ENCODE measurements around the gene TMEM231.
A peak's percentile ranks its signal among the peaks of the same experiment; 100 is the strongest.

TMEM231 gene

GRCh38 chr16:75590920-75591843 lies 35.1 kb upstream of the TMEM231 start:
- peak; percentile 36 for DNase-seq (ENCODE audit: low read depth, low spot score)
- TF ChIP-seq CTCF (IDR thresholded peaks at IDR 0.05; ENCODE audit: insufficient read depth, low read length, missing control alignments) = no peak
- H3K4me3 ChIP-seq (ENCODE audit: low read depth, low read length) = no peak overlapping the region
- ChIA-PET CTCF (interaction anchor here (0.7 to 2.1 kb wide), 8 partner anchors 14 to 392 kb away, joined by 3 to 8 read pairs (median 4); no protein-coding TSS in a partner anchor), POLR2A (interaction anchor here (1.2 kb wide), 1 partner anchor 32 kb away, joined by 4 read pairs; the partner anchor contains the start of gene ADAT1)

- H3K4me3 ChIP-seq (ENCODE audit: low read depth, low read length) = no peak overlapping the region
- ChIA-PET CTCF (interaction anchor here (2.2 kb wide), 1 partner anchor 124 kb away, joined by 7 read pairs; no protein-coding TSS in a partner anchor), POLR2A (interaction anchor here (0.7 kb wide), 1 partner anchor 116 kb away, joined by 3 read pairs; no protein-coding TSS in a partner anchor)
- DNase-seq (ENCODE audit: low read depth, low spot score) = no peak
- TF ChIP-seq CTCF (IDR thresholded peaks at IDR 0.05; ENCODE audit: insufficient read depth, low read length, missing control alignments) = no peak
These were observed 33.3 kb upstream of the TMEM231 start for GRCh38 chr16:75589306-75589705.

GRCh38 chr16:75588716-75589115 lies 32.7 kb upstream of the TMEM231 start:
- CTCF ChIA-PET = interaction anchor here (2.2 kb wide), 1 partner anchor 124 kb away, joined by 7 read pairs; no protein-coding TSS in a partner anchor
- POLR2A ChIA-PET = interaction anchor here (0.7 kb wide), 1 partner anchor 116 kb away, joined by 3 read pairs; no protein-coding TSS in a partner anchor

GRCh38 chr16:75584108-75584507 lies 28.1 kb upstream of the TMEM231 start:
- no peak overlapping the region for H3K4me3 ChIP-seq (ENCODE audit: low read depth, low read length)
- DNase-seq (ENCODE audit: low read depth, low spot score) = no peak
- TF ChIP-seq CTCF (IDR thresholded peaks at IDR 0.05; ENCODE audit: insufficient read depth, low read length, missing control alignments) = no peak
- ChIA-PET CTCF (no interaction called here), POLR2A (no interaction called here)

More at GRCh38 chr16:75588716-75589115, 32.7 kb upstream of the TMEM231 start:
- TF ChIP-seq CTCF (IDR thresholded peaks at IDR 0.05; ENCODE audit: insufficient read depth, low read length, missing control alignments) = no peak
- DNase-seq (ENCODE audit: low read depth, low spot score) = no peak
- no peak overlapping the region for H3K4me3 ChIP-seq (ENCODE audit: low read depth, low read length)

- CTCF ChIA-PET = interaction anchor here (1.0 to 1.3 kb wide), 3 partner anchors 11 to 42 kb away, joined by 3 to 4 read pairs (median 3); no protein-coding TSS in a partner anchor
- no peak for DNase-seq (ENCODE audit: low read depth, low spot score)
- POLR2A ChIA-PET = no interaction called here
- H3K4me3 ChIP-seq (ENCODE audit: low read depth, low read length) = no peak overlapping the region
- TF ChIP-seq CTCF (IDR thresholded peaks at IDR 0.05; ENCODE audit: insufficient read depth, low read length, missing control alignments) = no peak
These were observed 23.3 kb upstream of the TMEM231 start for GRCh38 chr16:75579281-75579834.

GRCh38 chr16:75578725-75579124 lies 22.7 kb upstream of the TMEM231 start:
- ChIA-PET CTCF (interaction anchor here (1.0 to 1.3 kb wide), 3 partner anchors 11 to 43 kb away, joined by 3 to 4 read pairs (median 3); no protein-coding TSS in a partner anchor), POLR2A (no interaction called here)
- DNase-seq (ENCODE audit: low read depth, low spot score) = no peak
- TF ChIP-seq CTCF (IDR thresholded peaks at IDR 0.05; ENCODE audit: insufficient read depth, low read length, missing control alignments) = no peak
- no peak overlapping the region for H3K4me3 ChIP-seq (ENCODE audit: low read depth, low read length)

Data from AG04449 (cell line).